ENCODE data around the gene MPP4. TPM values are rescaled to one million over a fixed set of nuclear protein-coding genes. Genes with fewer than 3 reads are reported as not detected.

Gene MPP4
- total RNA-seq, 2 experiments from 2014 or later: not detected

- Mint-ChIP-seq H3K9me3 (no peaks in the 10 kb centered on the region), H3K4me1 (peaks cover 22% of the 10 kb centered on the region), H3K4me3 (peak overlapping the region; percentile 92), H3K27me3 (peaks cover 1% of the 10 kb centered on the region), H3K27ac (peak overlapping the region; percentile 87), H3K36me3 (ENCODE audit: low read depth) (no peaks in the 10 kb centered on the region)
- POLR2A ChIA-PET: interaction anchor here (0.9 to 2.6 kb wide), 10 partner anchors 8 to 459 kb away, joined by 3 to 21 read pairs (median 4); partner anchors contain the start of genes ALS2, CASP10, CASP8 and STRADB
- no peak for DNase-seq
- CTCF ChIA-PET: interaction anchor here (0.6 to 1.6 kb wide), 5 partner anchors 139 to 410 kb away, joined by 3 to 6 read pairs (median 3); partner anchors contain the start of gene ALS2
Measured at GRCh38 chr2:201642086-201642578, 56.3 kb downstream of the MPP4 start.

DNA sequence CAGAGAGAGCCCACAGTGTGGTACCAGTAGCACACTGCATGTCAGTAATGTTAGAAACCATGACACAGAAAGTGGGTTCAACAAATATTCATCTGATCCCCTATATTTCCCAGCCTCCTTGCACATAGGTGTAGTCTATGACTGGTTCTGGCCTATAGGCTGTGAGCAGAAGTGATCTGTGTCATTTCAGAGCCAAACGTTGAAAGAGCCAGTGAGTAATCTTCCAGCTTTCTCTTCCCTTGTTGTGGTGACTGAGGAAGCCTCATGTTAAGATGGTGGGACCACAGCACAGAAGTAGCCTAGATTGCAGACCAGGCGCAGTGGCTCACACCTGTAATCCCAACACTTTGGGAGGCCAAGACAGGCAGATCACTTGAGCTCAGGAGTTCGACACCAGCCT lies 59.2 kb downstream of the MPP4 start:
- ChIA-PET POLR2A (no interaction called here), CTCF (no interaction called here)
- Mint-ChIP-seq H3K4me1 (peaks cover 19% of the 10 kb centered on the region), H3K4me3 (no peak overlapping the region), H3K27me3 (peaks cover 1% of the 10 kb centered on the region), H3K9me3 (no peaks in the 10 kb centered on the region), H3K36me3 (ENCODE audit: low read depth) (peaks cover 12% of the 10 kb centered on the region), H3K27ac (no peak overlapping the region)
- DNase-seq: no peak

GRCh38 chr2:201638326-201638725 lies 60.1 kb downstream of the MPP4 start:
- Mint-ChIP-seq H3K4me3 (no peak overlapping the region), H3K27ac (no peak overlapping the region), H3K27me3 (no peaks in the 10 kb centered on the region), H3K9me3 (no peaks in the 10 kb centered on the region), H3K4me1 (peaks cover 12% of the 10 kb centered on the region), H3K36me3 (ENCODE audit: low read depth) (peaks cover 17% of the 10 kb centered on the region)
- no peak for DNase-seq
- ChIA-PET CTCF (no interaction called here), POLR2A (interaction anchor here (1.0 kb wide), 1 partner anchor 375 kb away, joined by 3 read pairs; no protein-coding TSS in a partner anchor)

- no peaks in the 10 kb centered on the region for H3K4me1 Mint-ChIP-seq
- no peak overlapping the region for H3K27ac Mint-ChIP-seq
- H3K27me3 Mint-ChIP-seq: no peaks in the 10 kb centered on the region
- H3K4me3 Mint-ChIP-seq: no peak overlapping the region
- DNase-seq: no peak
- CTCF ChIA-PET: no interaction called here
- H3K9me3 Mint-ChIP-seq: no peaks in the 10 kb centered on the region
- H3K36me3 Mint-ChIP-seq (ENCODE audit: low read depth): peaks cover 33% of the 10 kb centered on the region
- POLR2A ChIA-PET: interaction anchor here (1.6 kb wide), 1 partner anchor 9 kb away, joined by 4 read pairs; no protein-coding TSS in a partner anchor
Measured at GRCh38 chr2:201633661-201634249, 64.7 kb downstream of the MPP4 start.

- CTCF ChIA-PET: no interaction called here
- DNase-seq: no peak
- no peaks in the 10 kb centered on the region for H3K27me3 Mint-ChIP-seq
- H3K4me3 Mint-ChIP-seq: no peak overlapping the region
- peaks cover 31% of the 10 kb centered on the region for H3K36me3 Mint-ChIP-seq (ENCODE audit: low read depth)
- H3K4me1 Mint-ChIP-seq: no peaks in the 10 kb centered on the region
- H3K9me3 Mint-ChIP-seq: no peaks in the 10 kb centered on the region
- no peak overlapping the region for H3K27ac Mint-ChIP-seq
- POLR2A ChIA-PET: interaction anchor here (1.1 kb wide), 1 partner anchor 10 kb away, joined by 3 read pairs; no protein-coding TSS in a partner anchor
Measured at GRCh38 chr2:201631041-201631440, 67.4 kb downstream of the MPP4 start.

GRCh38 chr2:201630577-201630976 lies 67.9 kb downstream of the MPP4 start:
- Mint-ChIP-seq H3K27ac (no peak overlapping the region), H3K36me3 (ENCODE audit: low read depth) (peaks cover 30% of the 10 kb centered on the region), H3K9me3 (no peaks in the 10 kb centered on the region), H3K4me1 (no peaks in the 10 kb centered on the region), H3K27me3 (no peaks in the 10 kb centered on the region), H3K4me3 (no peak overlapping the region)
- no peak for DNase-seq
- ChIA-PET CTCF (no interaction called here), POLR2A (no interaction called here)

GRCh38 chr2:201628545-201628944 lies 69.9 kb downstream of the MPP4 start:
- Mint-ChIP-seq H3K9me3 (no peaks in the 10 kb centered on the region), H3K4me1 (no peaks in the 10 kb centered on the region), H3K27me3 (no peaks in the 10 kb centered on the region), H3K36me3 (ENCODE audit: low read depth) (peaks cover 22% of the 10 kb centered on the region), H3K27ac (no peak overlapping the region), H3K4me3 (no peak overlapping the region)
- ChIA-PET CTCF (no interaction called here), POLR2A (no interaction called here)
- DNase-seq: no peak

GRCh38 chr2:201622306-201622970 lies 76.0 kb downstream of the MPP4 start:
- H3K27ac Mint-ChIP-seq: no peak overlapping the region
- peaks cover 5% of the 10 kb centered on the region for H3K36me3 Mint-ChIP-seq (ENCODE audit: low read depth)

DNA sequence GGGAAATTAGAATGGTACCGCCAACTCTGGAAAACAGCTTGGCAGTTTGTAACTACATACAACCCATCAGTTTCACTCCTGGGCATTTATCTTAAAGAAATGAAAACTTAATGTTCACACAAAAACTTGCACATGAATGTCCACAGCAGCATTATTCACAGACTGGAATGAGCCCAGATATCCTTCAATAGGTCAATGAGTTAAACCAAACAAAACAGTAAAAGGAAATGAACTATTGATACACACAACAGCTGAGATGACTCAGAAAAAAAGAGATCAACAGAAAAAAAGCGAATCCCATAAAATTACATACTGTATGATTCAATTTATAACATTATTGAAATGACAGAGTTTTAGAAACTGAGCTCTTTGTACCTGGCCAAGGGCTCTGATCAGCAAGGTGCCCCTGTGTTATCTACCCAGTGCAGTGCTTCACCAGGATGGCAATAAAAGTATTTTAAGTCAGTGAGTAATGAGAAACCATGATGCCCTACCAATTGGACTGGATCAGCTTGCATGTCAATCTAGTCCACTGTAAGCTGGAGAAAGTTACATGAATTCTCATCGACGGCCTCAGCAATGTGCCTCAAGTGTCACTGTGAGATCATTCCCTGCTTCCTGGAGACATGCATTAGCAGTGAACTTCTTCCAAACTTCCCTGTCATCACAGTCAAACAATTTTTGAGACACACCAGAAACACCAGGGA lies 77.0 kb downstream of the MPP4 start:
- Mint-ChIP-seq H3K4me1 (no peaks in the 10 kb centered on the region), H3K36me3 (ENCODE audit: low read depth) (peaks cover 3% of the 10 kb centered on the region), H3K9me3 (no peaks in the 10 kb centered on the region), H3K27ac (no peak overlapping the region), H3K4me3 (no peak overlapping the region), H3K27me3 (peaks cover 5% of the 10 kb centered on the region)
- ChIA-PET CTCF (no interaction called here), POLR2A (interaction anchor here (0.6 kb wide), 1 partner anchor 17 kb away, joined by 3 read pairs; no protein-coding TSS in a partner anchor)
- DNase-seq: no peak

More at GRCh38 chr2:201622306-201622970, 76.0 kb downstream of the MPP4 start:
- ChIA-PET POLR2A (interaction anchor here (1.0 kb wide), 1 partner anchor 156 kb away, joined by 3 read pairs; no protein-coding TSS in a partner anchor), CTCF (no interaction called here)
- Mint-ChIP-seq H3K4me3 (no peak overlapping the region), H3K27me3 (no peaks in the 10 kb centered on the region), H3K9me3 (no peaks in the 10 kb centered on the region), H3K4me1 (no peaks in the 10 kb centered on the region)
- DNase-seq: no peak

GRCh38 chr2:201618744-201619662 lies 79.4 kb downstream of the MPP4 start:
- DNase-seq: no peak
- ChIA-PET CTCF (no interaction called here), POLR2A (no interaction called here)
- Mint-ChIP-seq H3K9me3 (no peaks in the 10 kb centered on the region), H3K36me3 (ENCODE audit: low read depth) (no peaks in the 10 kb centered on the region), H3K27me3 (peaks cover 17% of the 10 kb centered on the region), H3K4me1 (no peaks in the 10 kb centered on the region), H3K27ac (no peak overlapping the region), H3K4me3 (no peak overlapping the region)

- CTCF ChIA-PET: no interaction called here
- Mint-ChIP-seq H3K4me3 (no peak overlapping the region), H3K36me3 (ENCODE audit: low read depth) (no peaks in the 10 kb centered on the region), H3K27ac (no peak overlapping the region), H3K27me3 (peaks cover 33% of the 10 kb centered on the region), H3K9me3 (peaks cover 9% of the 10 kb centered on the region), H3K4me1 (no peaks in the 10 kb centered on the region)
- no peak for DNase-seq
- POLR2A ChIA-PET: no interaction called here
Measured at GRCh38 chr2:201608021-201608420, 90.4 kb downstream of the MPP4 start.

DNA sequence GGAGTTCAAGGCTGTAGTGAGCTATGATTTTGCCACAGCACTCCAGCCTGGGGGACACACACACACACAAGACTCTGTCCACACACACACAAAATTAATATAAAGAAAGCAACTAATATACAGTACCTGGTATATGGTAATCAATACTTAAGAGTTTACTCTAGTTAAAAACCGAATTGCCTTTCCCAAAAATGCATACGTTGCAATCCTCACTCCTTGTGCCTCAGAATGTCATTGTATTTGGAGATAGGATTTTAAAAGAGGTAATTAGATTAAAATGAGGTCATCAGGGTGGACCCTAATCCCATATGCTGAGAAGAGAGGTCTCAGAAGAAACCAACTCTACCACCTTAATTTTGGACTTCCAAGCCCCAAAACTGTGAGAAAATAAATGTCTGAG lies 90.9 kb downstream of the MPP4 start:
- no peaks in the 10 kb centered on the region for H3K4me1 Mint-ChIP-seq
- no peaks in the 10 kb centered on the region for H3K36me3 Mint-ChIP-seq (ENCODE audit: low read depth)
- ChIA-PET POLR2A (no interaction called here), CTCF (no interaction called here)
- DNase-seq: no peak
- peaks cover 34% of the 10 kb centered on the region for H3K27me3 Mint-ChIP-seq
- H3K9me3 Mint-ChIP-seq: peaks cover 9% of the 10 kb centered on the region
- H3K27ac Mint-ChIP-seq: no peak overlapping the region
- H3K4me3 Mint-ChIP-seq: no peak overlapping the region

All from activated CD4-positive, alpha-beta memory T cell treated with anti-CD3 and anti-CD28 coated beads, Interleukin-2, amount 10 ng/mL, durations not matched to agents 7 days and 5 days (primary cell).